ENCODE measurements around the gene PEX14.

GRCh38 chr1:10661453-10661852 lies 186.7 kb downstream of the PEX14 start:
- TF ChIP-seq CTCF (IDR thresholded peaks at IDR 0.05) (no peak), POLR2A (IDR thresholded peaks at IDR 0.05) (no peak)
